SK-N-SH (cell line): Measurements from ENCODE around the gene FGGY. TPM values are rescaled to one million over a fixed set of nuclear protein-coding genes. Genes with fewer than 3 reads are reported as not detected.

ENCODE experiments used
- CTCF ChIA-PET: fragments of 300-600, 350-600 bp; formaldehyde crosslinking; extraction: SDS; loops from one replicate; lab custom pipeline; 2021; lab: Yijun Ruan, JAX
- POLR2A ChIA-PET: fragments of 350-600 bp; sonication (Branson Sonifier 250); formaldehyde crosslinking; extraction: SDS; loops from one replicate; lab custom pipeline; 2020; ENCODE audit warnings: antibody characterized with exemption, inconsistent platforms; lab: Yijun Ruan, JAX
- DNase-seq: peaks from one replicate; pipeline ENCODE4 v3.0.0; 2012
- H2AFZ ChIP-seq: fragments of 200-600 bp; sonication (generic); 2 replicates; pipeline ENCODE4 v1.8.1; 2016; ENCODE audit warnings: antibody characterized with exemption, mild to moderate bottlenecking, low read depth
- H3F3A ChIP-seq: fragments of 200-600 bp; sonication (generic); replicated peaks from 2 replicates; pipeline ENCODE3; 2016; ENCODE audit warnings: antibody characterized with exemption, mild to moderate bottlenecking; ENCODE audit not compliant: insufficient read depth
- H3K27ac ChIP-seq, 2 experiments: fragments of 200-500 bp in 1 of 2; fragments of 200-600 bp in 1 of 2; sonication (Bioruptor generic) in 1 of 2; sonication (generic), shearing (Covaris generic) in 1 of 2; 2 replicates each; pipeline versions ENCODE4 v1.5.1 to v1.6.1; 2014 to 2016; ENCODE audit warnings: low read depth in 2 of 2, inconsistent platforms in 1 of 2, low read length in 1 of 2, mild to moderate bottlenecking in 1 of 2, mixed read lengths in 1 of 2
- H3K27me3 ChIP-seq: fragments of 200-600 bp; sonication (generic), shearing (Covaris generic); 2 replicates; pipeline ENCODE4 v1.6.1; 2016; ENCODE audit warnings: mixed run types; ENCODE audit not compliant: insufficient read depth
- H3K36me3 ChIP-seq, 2 experiments: fragments of 200-500 bp in 1 of 2; fragments of 200-600 bp in 1 of 2; sonication (Bioruptor generic) in 1 of 2; sonication (generic) in 1 of 2; replicated peaks in 1 of 2; 2 replicates each; pipeline versions ENCODE3 to v1.5.1; 2014 to 2016; ENCODE audit warnings: low read length in 1 of 2, mild to moderate bottlenecking in 1 of 2; ENCODE audit not compliant: insufficient read depth in 2 of 2, control insufficient read depth in 1 of 2
- H3K4me1 ChIP-seq, 2 experiments: fragments of 200-500 bp in 1 of 2; fragments of 200-600 bp in 1 of 2; sonication (Bioruptor generic) in 1 of 2; sonication (generic), shearing (Covaris generic) in 1 of 2; 2 replicates each; pipeline versions ENCODE4 v1.5.1 to v1.6.1; 2014 to 2016; ENCODE audit warnings: low read depth in 1 of 2, low read length in 1 of 2, mixed run types in 1 of 2; ENCODE audit not compliant: insufficient read depth in 2 of 2, control insufficient read depth in 1 of 2
- H3K4me2 ChIP-seq: fragments of 200-600 bp; sonication (generic), shearing (Covaris generic); 2 replicates; pipeline ENCODE4 v1.6.1; 2017; ENCODE audit warnings: mixed run types
- H3K4me3 ChIP-seq, 2 experiments: fragments of 200-500 bp in 1 of 2; fragments of 200-600 bp in 1 of 2; sonication (Bioruptor generic) in 1 of 2; sonication (generic), shearing (Covaris generic) in 1 of 2; 2 replicates each; pipeline versions ENCODE4 v1.5.1 to v1.8.1; 2014 to 2016; ENCODE audit warnings: low read depth in 2 of 2, inconsistent platforms in 1 of 2, low read length in 1 of 2, mild to moderate bottlenecking in 1 of 2, mixed read lengths in 1 of 2, moderate library complexity in 1 of 2
- H3K79me2 ChIP-seq: fragments of 200-600 bp; sonication (generic); 2 replicates; pipeline ENCODE4 v1.8.1; 2017; ENCODE audit warnings: mild to moderate bottlenecking; ENCODE audit not compliant: insufficient read depth
- H3K9ac ChIP-seq: fragments of 200-600 bp; sonication (generic); 2 replicates; pipeline ENCODE4 v1.6.1; 2017; ENCODE audit warnings: mixed run types
- H3K9me2 ChIP-seq: fragments of 200-600 bp; sonication (generic); 2 replicates; pipeline ENCODE4 v1.6.1; 2017; ENCODE audit warnings: mixed run types
- H3K9me3 ChIP-seq: fragments of 200-600 bp; sonication (generic); 2 replicates; pipeline ENCODE4 v1.6.1; 2017; ENCODE audit warnings: mixed run types, mild to moderate bottlenecking, moderate library complexity
- H4K20me1 ChIP-seq: fragments of 200-600 bp; sonication (generic); 2 replicates; pipeline ENCODE4 v1.6.1; 2017; ENCODE audit warnings: mild to moderate bottlenecking, mixed run types; ENCODE audit not compliant: insufficient read depth
- CTCF ChIP-seq: fragments of 200-600 bp; sonication (generic); IDR thresholded peaks from 2 replicates; pipeline ENCODE4 v1.6.1; 2017; ENCODE audit warnings: antibody characterized with exemption, mild to moderate bottlenecking, moderate library complexity
- EZH2phosphoT487 ChIP-seq: fragments of 200-600 bp; sonication (generic); IDR thresholded peaks from 2 replicates; pipeline ENCODE4 v1.6.1; 2017; ENCODE audit warnings: low read depth, mixed run types, mild to moderate bottlenecking, antibody characterized with exemption, moderate library complexity, borderline replicate concordance
- FOSL2 ChIP-seq: IDR thresholded peaks from 2 replicates; pipeline ENCODE4 v1.4.0; 2012; ENCODE audit warnings: low read depth, mild to moderate bottlenecking, moderate library complexity, borderline replicate concordance
- FOXJ3 ChIP-seq: sonication (generic); formaldehyde crosslinking; IDR thresholded peaks from 2 replicates; pipeline ENCODE4 v1.5.1; 2020; ENCODE audit warnings: mild to moderate bottlenecking, missing genetic modification reagents
- GABPA ChIP-seq: IDR thresholded peaks from 2 replicates; pipeline ENCODE4 v1.4.0; 2012; ENCODE audit warnings: low read depth, mild to moderate bottlenecking
- MXI1 ChIP-seq: IDR thresholded peaks from 2 replicates; pipeline ENCODE4 v1.6.1; 2012; ENCODE audit warnings: mild to moderate bottlenecking, low read depth, low read length, improper control_type of control experiment
- NRF1 ChIP-seq: IDR thresholded peaks from 2 replicates; pipeline ENCODE4 v1.6.1; 2012; ENCODE audit warnings: low read depth, mild to moderate bottlenecking, low read length
- PBX3 ChIP-seq: IDR thresholded peaks from 2 replicates; pipeline ENCODE4; 2012
- POLR2AphosphoS5 ChIP-seq: IDR thresholded peaks from 2 replicates; pipeline ENCODE4 v1.6.1; 2012; ENCODE audit warnings: low read depth, low read length
- RFX5 ChIP-seq: IDR thresholded peaks from 2 replicates; pipeline ENCODE4 v1.6.1; 2012; ENCODE audit warnings: mild to moderate bottlenecking, improper control_type of control experiment, low read length
- RXRA ChIP-seq: IDR thresholded peaks from 2 replicates; pipeline ENCODE4 v1.4.0; 2012; ENCODE audit warnings: low read depth, mild to moderate bottlenecking, borderline replicate concordance
- USF2 ChIP-seq: fragments of 150-350 bp; IDR thresholded peaks from 2 replicates; pipeline ENCODE4 v1.6.1; 2017; ENCODE audit warnings: antibody characterized with exemption, low read length, low read depth, borderline replicate concordance
- WGBS: methylation state at CpG from one replicate; pipeline ENCODE4 v1.1.6; 2017; ENCODE audit warnings: low lambda C conversion rate; 5-methylcytosine and 5-hydroxymethylcytosine counted together
- polyA plus RNA-seq, 3 experiments: library from polyadenylated mRNA; depleted of rRNA; stranded (reverse); fragments of >200 nt; gene quantifications; 2 replicates each; pipeline ENCODE4 v1.2.3, GENCODE V29; 2012

FGGY gene
- polyA plus RNA-seq, 1 of the 3 experiments (the other 2 are of a cell fraction) = 10.3 TPM

GRCh38 chr1:59693406-59693805 is 396.5 kb downstream of the FGGY start:
- Histone ChIP-seq H3K4me3 (no peak overlapping the region), H3K9ac (no peak overlapping the region)

More at GRCh38 chr1:59693406-59693805, 396.5 kb downstream of the FGGY start:
- Histone ChIP-seq H3K4me1 (peaks cover 10 to 20% of the 10 kb centered on the region in 2 experiments; a peak in 3 of 4 replicates), H3K27me3 (no peaks in the 10 kb centered on the region), H3K9me3 (no peaks in the 10 kb centered on the region), H3K36me3 (no peaks in the 10 kb centered on the region), H3K79me2 (no peaks in the 10 kb centered on the region), H3K4me2 (no peak overlapping the region), H3F3A (no peaks in the 10 kb centered on the region), H3K27ac (peak overlapping the region; percentile 76 to 77; a peak in 2 of 4 replicates), H2AFZ (no peak overlapping the region), H4K20me1 (no peaks in the 10 kb centered on the region), H3K9me2 (no peaks in the 10 kb centered on the region)
- ChIA-PET CTCF (interaction anchor here (1.1 to 1.9 kb wide), 2 partner anchors 48 to 66 kb away, joined by 3 to 6 read pairs; no protein-coding TSS in a partner anchor), POLR2A (interaction anchor here (0.8 kb wide), 1 partner anchor 246 kb away, joined by 3 read pairs; no protein-coding TSS in a partner anchor)
- 83% methylated on average over 5 of the region's 5 CpGs for WGBS
- no peak for TF ChIP-seq USF2
- no peak for TF ChIP-seq PBX3
- no peak for TF ChIP-seq CTCF
- no peak for TF ChIP-seq POLR2AphosphoS5
- no peak for TF ChIP-seq MXI1
- no peak for TF ChIP-seq RXRA
- TF ChIP-seq GABPA = no peak
- TF ChIP-seq FOXJ3 = no peak
- TF ChIP-seq FOSL2 = no peak
- no peak for TF ChIP-seq EZH2phosphoT487
- TF ChIP-seq RFX5 = no peak
- TF ChIP-seq NRF1 = no peak
- DNase-seq = no peak
